Neural progenitor cell (in vitro differentiated cells): ENCODE results near the gene BCAP31. TPM values are rescaled to one million over a fixed set of nuclear protein-coding genes. Genes with fewer than 3 reads are reported as not detected.

Experiments
- DNase-seq: peaks from one replicate; pipeline ENCODE4 v3.0.0-alpha.2; 2016; ENCODE audit warnings: low spot score
- H2AFZ ChIP-seq: fragments of 200-600 bp; sonication (generic); replicated peaks from 2 replicates; pipeline ENCODE4 v1.6.1; 2016; ENCODE audit warnings: antibody characterized with exemption
- H3F3A ChIP-seq: fragments of 200-600 bp; sonication (generic); 2 replicates; pipeline ENCODE4 v1.6.1; 2016; ENCODE audit warnings: antibody characterized with exemption, low read depth
- H3K27ac ChIP-seq: fragments of 200-600 bp; sonication (generic); 2 replicates; pipeline ENCODE4 v1.5.1; 2016; ENCODE audit warnings: mild to moderate bottlenecking
- H3K27me3 ChIP-seq: fragments of 200-600 bp; sonication (generic); 2 replicates; pipeline ENCODE4 v1.6.1; 2016; ENCODE audit warnings: mild to moderate bottlenecking, moderate library complexity
- H3K36me3 ChIP-seq: fragments of 200-600 bp; sonication (generic); 2 replicates; pipeline ENCODE4 v1.5.1; 2016
- H3K4me1 ChIP-seq: fragments of 200-600 bp; sonication (generic); 2 replicates; pipeline ENCODE4 v1.6.1; 2016; ENCODE audit warnings: mixed run types
- H3K4me2 ChIP-seq: fragments of 200-600 bp; sonication (generic); 2 replicates; pipeline ENCODE4 v1.6.1; 2016
- H3K4me3 ChIP-seq: fragments of 200-600 bp; sonication (generic); 2 replicates; pipeline ENCODE4 v1.5.1; 2016
- H3K79me2 ChIP-seq: fragments of 200-600 bp; sonication (generic); 2 replicates; pipeline ENCODE4 v1.6.1; 2016; ENCODE audit warnings: low read depth
- H3K9ac ChIP-seq: fragments of 200-600 bp; sonication (generic); 2 replicates; pipeline ENCODE4 v1.6.1; 2016
- H3K9me3 ChIP-seq: fragments of 200-600 bp; sonication (generic); 2 replicates; pipeline ENCODE4 v1.5.1; 2016; ENCODE audit warnings: low read depth
- H4K20me1 ChIP-seq: fragments of 200-600 bp; sonication (generic); 2 replicates; pipeline ENCODE4 v1.6.1; 2016; ENCODE audit warnings: low read depth
- H3K27ac Mint-ChIP-seq: 3 replicates; pipeline ENCODE4 v1.8.0; 2021; ENCODE audit warnings: mixed read lengths
- H3K27me3 Mint-ChIP-seq: 2 replicates; pipeline ENCODE4 v1.8.0; 2022; ENCODE audit warnings: low read depth, mild to moderate bottlenecking, inconsistent platforms, moderate library complexity, mixed read lengths; ENCODE audit not compliant: insufficient read depth
- H3K36me3 Mint-ChIP-seq: 3 replicates; pipeline ENCODE4 v1.8.0; 2021; ENCODE audit warnings: mixed read lengths
- H3K4me1 Mint-ChIP-seq: 3 replicates; pipeline ENCODE4 v1.8.0; 2021; ENCODE audit warnings: mixed read lengths
- H3K4me3 Mint-ChIP-seq: 3 replicates; pipeline ENCODE4 v1.8.0; 2021; ENCODE audit warnings: mild to moderate bottlenecking, moderate library complexity, mixed read lengths
- H3K9me3 Mint-ChIP-seq: 3 replicates; pipeline ENCODE4 v1.8.0; 2020; ENCODE audit warnings: mixed read lengths
- CTCF ChIP-seq: fragments of 200-600 bp; sonication (generic); IDR thresholded peaks from 2 replicates; pipeline ENCODE4 v1.5.1; 2017; ENCODE audit warnings: antibody characterized with exemption, mild to moderate bottlenecking
- EZH2 ChIP-seq: fragments of 200-600 bp; sonication (generic); IDR thresholded peaks from 2 replicates; pipeline ENCODE4 v1.6.1; 2017; ENCODE audit warnings: antibody characterized with exemption, mild to moderate bottlenecking, moderate library complexity
- EZH2phosphoT487 ChIP-seq: fragments of 200-600 bp; sonication (generic); IDR thresholded peaks from 2 replicates; pipeline ENCODE4 v1.6.1; 2017; ENCODE audit warnings: antibody characterized with exemption
- total RNA-seq: library from RNA; depleted of rRNA; stranded (reverse); fragments of >200 nt; gene quantifications from 2 replicates; pipeline ENCODE4 v1.2.3, GENCODE V29; 2015; ENCODE audit warnings: low replicate concordance

Gene BCAP31
- total RNA-seq, 1 donor from 2014 or later = 52.5 TPM

GRCh38 chrX:153738056-153738605, 13.9 kb upstream of the BCAP31 start:
- H3K27ac Mint-ChIP-seq = no peak overlapping the region

GRCh38 chrX:153736871-153737441, 12.8 kb upstream of the BCAP31 start:
- H3K4me3 ChIP-seq = no peak overlapping the region
- H3F3A ChIP-seq = no peaks in the 10 kb centered on the region
- Mint-ChIP-seq H3K36me3 (peaks cover 10% of the 10 kb centered on the region), H3K27me3 (peaks cover 2% of the 10 kb centered on the region), H3K4me1 (peaks cover 10% of the 10 kb centered on the region), H3K9me3 (peaks cover 30% of the 10 kb centered on the region), H3K27ac (no peak overlapping the region), H3K4me3 (no peak overlapping the region)
- TF ChIP-seq CTCF (no peak), EZH2phosphoT487 (no peak), EZH2 (no peak)
- H3K27me3 ChIP-seq = no peaks in the 10 kb centered on the region
- H2AFZ ChIP-seq = no peak overlapping the region
- no peaks in the 10 kb centered on the region for H3K79me2 ChIP-seq
- H3K9ac ChIP-seq = no peak overlapping the region
- no peaks in the 10 kb centered on the region for H3K4me1 ChIP-seq
- H3K36me3 ChIP-seq = no peaks in the 10 kb centered on the region
- no peaks in the 10 kb centered on the region for H3K9me3 ChIP-seq
- H3K4me2 ChIP-seq = no peak overlapping the region
- no peak overlapping the region for H3K27ac ChIP-seq
- no peaks in the 10 kb centered on the region for H4K20me1 ChIP-seq
- DNase-seq = no peak

More at GRCh38 chrX:153738056-153738605, 13.9 kb upstream of the BCAP31 start:
- H3K36me3 Mint-ChIP-seq = peaks cover 10% of the 10 kb centered on the region
- H3K4me3 ChIP-seq = no peak overlapping the region
- H3K9me3 Mint-ChIP-seq = peaks cover 28% of the 10 kb centered on the region
- no peak for DNase-seq
- peaks cover 10% of the 10 kb centered on the region for H3K4me1 Mint-ChIP-seq
- no peak overlapping the region for H3K27ac ChIP-seq
- H3K4me2 ChIP-seq = no peak overlapping the region
- H3K27me3 ChIP-seq = no peaks in the 10 kb centered on the region
- H3K9me3 ChIP-seq = no peaks in the 10 kb centered on the region
- H3F3A ChIP-seq = no peaks in the 10 kb centered on the region
- no peaks in the 10 kb centered on the region for H3K79me2 ChIP-seq
- no peak overlapping the region for H3K9ac ChIP-seq
- TF ChIP-seq EZH2 = no peak
- TF ChIP-seq CTCF = no peak
- no peak for TF ChIP-seq EZH2phosphoT487
- no peaks in the 10 kb centered on the region for H4K20me1 ChIP-seq
- no peaks in the 10 kb centered on the region for H3K36me3 ChIP-seq
- peaks cover 1% of the 10 kb centered on the region for H3K27me3 Mint-ChIP-seq
- no peaks in the 10 kb centered on the region for H3K4me1 ChIP-seq
- no peak overlapping the region for H3K4me3 Mint-ChIP-seq
- no peak overlapping the region for H2AFZ ChIP-seq

- no peaks in the 10 kb centered on the region for H3K36me3 ChIP-seq
Measured at GRCh38 chrX:153736071-153736820, 12.1 kb upstream of the BCAP31 start.

More at GRCh38 chrX:153736071-153736820, 12.1 kb upstream of the BCAP31 start:
- peaks cover 12% of the 10 kb centered on the region for H3K36me3 Mint-ChIP-seq
- H3K4me2 ChIP-seq = no peak overlapping the region
- H3K9me3 ChIP-seq = no peaks in the 10 kb centered on the region
- no peak for DNase-seq
- H3K4me3 ChIP-seq = no peak overlapping the region
- peaks cover 2% of the 10 kb centered on the region for H3K27me3 Mint-ChIP-seq
- H3K4me3 Mint-ChIP-seq = no peak overlapping the region
- no peaks in the 10 kb centered on the region for H4K20me1 ChIP-seq
- H2AFZ ChIP-seq = no peak overlapping the region
- H3F3A ChIP-seq = no peaks in the 10 kb centered on the region
- no peaks in the 10 kb centered on the region for H3K4me1 ChIP-seq
- H3K27ac ChIP-seq = no peak overlapping the region
- TF ChIP-seq EZH2 = no peak
- no peak for TF ChIP-seq CTCF
- no peak for TF ChIP-seq EZH2phosphoT487
- peaks cover 36% of the 10 kb centered on the region for H3K9me3 Mint-ChIP-seq
- H3K79me2 ChIP-seq = no peaks in the 10 kb centered on the region
- no peak overlapping the region for H3K27ac Mint-ChIP-seq
- H3K4me1 Mint-ChIP-seq = peaks cover 10% of the 10 kb centered on the region
- no peaks in the 10 kb centered on the region for H3K27me3 ChIP-seq
- no peak overlapping the region for H3K9ac ChIP-seq
